HepG2 (cell line): ENCODE results near the gene FAM20A. TPM values are rescaled to one million over a fixed set of nuclear protein-coding genes. Genes with fewer than 3 reads are reported as not detected.

Experiments used
- CEBPZ ChIP-seq: IDR thresholded peaks from 2 replicates; pipeline ENCODE4 v1.6.1; 2012; ENCODE audit warnings: low read length, improper control_type of control experiment
- HOXD1 ChIP-seq: sonication (generic); formaldehyde crosslinking; IDR thresholded peaks from 2 replicates; pipeline ENCODE4 v1.5.0; 2020; ENCODE audit warnings: missing genetic modification reagents
- SOX5 ChIP-seq: IDR thresholded peaks from 2 replicates; pipeline ENCODE4 v1.6.1; 2016; ENCODE audit warnings: borderline replicate concordance
- SYNCRIP ChIP-seq: fragments of 200-400 bp; formaldehyde crosslinking; IDR thresholded peaks from 2 replicates; pipeline ENCODE4 v1.6.1; 2018; ENCODE audit warnings: mild to moderate bottlenecking, low read depth, low read length; ENCODE audit not compliant: insufficient read depth
- ZFP36 ChIP-seq: fragments of 150-350 bp; IDR thresholded peaks from 2 replicates; pipeline ENCODE4 v1.6.1; 2018; ENCODE audit warnings: borderline replicate concordance, low read length, low read depth; ENCODE audit not compliant: partially characterized antibody
- ZFX ChIP-seq: sonication (generic); formaldehyde crosslinking; IDR thresholded peaks from 2 replicates; pipeline ENCODE4 v1.4.0; 2020; ENCODE audit warnings: mild to moderate bottlenecking, low read depth, missing genetic modification reagents, moderate library complexity
- ZMYM2 ChIP-seq: sonication (generic); formaldehyde crosslinking; IDR thresholded peaks from 2 replicates; pipeline ENCODE4 v1.8.0; 2022; ENCODE audit warnings: mild to moderate bottlenecking, missing genetic modification reagents
- ZNF274 ChIP-seq: sonication (generic); formaldehyde crosslinking; IDR thresholded peaks from 2 replicates; pipeline ENCODE4 v1.5.1; 2020; ENCODE audit warnings: mild to moderate bottlenecking, missing genetic modification reagents
- ZNF503 ChIP-seq: sonication (generic); formaldehyde crosslinking; IDR thresholded peaks from 2 replicates; pipeline ENCODE4 v1.4.0; 2020; ENCODE audit warnings: missing genetic modification reagents
- ZNF615 ChIP-seq: sonication (generic); formaldehyde crosslinking; IDR thresholded peaks from 2 replicates; pipeline ENCODE4 v1.5.0; 2020; ENCODE audit warnings: mild to moderate bottlenecking, missing genetic modification reagents, borderline replicate concordance
- ZNF883 ChIP-seq: sonication (generic); formaldehyde crosslinking; IDR thresholded peaks from 2 replicates; pipeline ENCODE4 v1.5.1; 2020; ENCODE audit warnings: mild to moderate bottlenecking, missing genetic modification reagents; ENCODE audit errors: not compliant biosample characterization
- polyA plus RNA-seq, 8 experiments: library from polyadenylated mRNA; depleted of rRNA in 3 of 8; stranded (reverse) in 7 of 8; unstranded in 1 of 8; fragments of >200 nt; fragmentation: Illumina TruSeq in 4 of 8; extraction: Trizol in 4 of 8; gene quantifications; 2 replicates each; pipeline versions ENCODE4 v1.2.1 to v1.2.3, GENCODE V29; 2011 to 2016; ENCODE audit warnings: low read depth in 4 of 8, missing spikeins in 1 of 8, mixed read lengths in 1 of 8; ENCODE audit not compliant: insufficient read depth in 1 of 8
- total RNA-seq, 5 experiments: library from RNA; depleted of rRNA; stranded (reverse); fragments of >200 nt; fragmentation: Illumina TruSeq; extraction: Trizol; gene quantifications; 2 replicates each; pipeline ENCODE4 v1.2.3, GENCODE V29; 2016; ENCODE audit warnings: low read depth in 1 of 5
- TF ChIP-seq, protein P1 (sequence below): sonication (generic); formaldehyde crosslinking; IDR thresholded peaks from 2 replicates; pipeline ENCODE4 v1.4.0; 2020; ENCODE audit warnings: missing genetic modification reagents
- TF ChIP-seq, protein P2 (sequence below): sonication (generic); formaldehyde crosslinking; IDR thresholded peaks from 2 replicates; pipeline ENCODE4 v1.4.0; 2020; ENCODE audit warnings: mild to moderate bottlenecking, missing genetic modification reagents
- TF ChIP-seq, protein P3 (sequence below): IDR thresholded peaks from 2 replicates; pipeline ENCODE4 v1.6.1; 2012; ENCODE audit warnings: inconsistent platforms

Gene FAM20A
- total and polyA plus RNA-seq, 2 of the 13 experiments (the other 11 are each of a cell fraction or from before 2014, with no cell fraction given), result 9.3 to 20.7 TPM

DNA sequence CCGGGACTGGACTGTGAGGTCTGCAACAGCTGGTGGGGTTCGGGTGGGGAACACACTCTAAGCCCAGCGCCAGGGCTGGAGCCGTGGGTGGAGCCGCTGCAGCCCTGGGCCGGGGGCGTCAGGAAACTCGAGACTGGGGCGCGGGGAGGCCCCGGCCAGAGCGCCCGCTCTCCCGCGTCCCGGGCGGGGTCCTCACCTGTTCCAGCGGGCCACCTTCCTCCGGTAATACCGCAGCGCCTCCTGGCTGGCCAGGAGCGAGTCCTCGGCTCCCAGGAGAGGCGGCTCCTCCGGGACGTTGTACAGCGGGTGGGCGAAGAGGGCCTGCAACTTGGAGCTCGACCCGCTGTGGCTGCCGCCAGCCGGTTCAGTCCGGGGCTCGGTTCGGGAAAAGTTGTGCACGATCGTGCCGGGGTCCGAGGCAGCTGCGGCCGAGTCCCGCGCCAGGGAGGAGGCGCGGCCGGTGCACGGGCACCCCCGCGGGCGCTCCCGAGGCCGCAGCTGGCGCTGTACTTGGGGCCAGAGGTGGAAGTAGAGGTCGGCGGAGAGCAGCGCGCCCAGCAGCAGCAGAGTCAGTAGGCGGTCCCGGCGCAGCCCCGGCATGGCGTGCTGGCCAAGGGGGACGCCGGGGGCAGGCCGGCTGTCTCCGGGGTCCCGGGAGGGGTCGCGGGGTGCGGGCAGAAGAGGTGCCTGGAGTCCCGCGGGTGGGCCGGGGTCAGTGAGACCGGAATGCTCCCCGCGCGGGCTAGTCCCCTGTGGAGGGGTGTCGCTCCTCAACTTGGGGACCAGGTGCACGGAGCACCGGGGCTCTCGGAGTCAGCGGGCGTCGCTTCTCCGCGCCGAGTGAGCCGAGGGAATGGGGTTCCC, 868 bp downstream of the FAM20A start (continued):
- TF ChIP-seq ZNF615 (CRISPR knock-in tag) (peak; percentile 88; the same call in 1 of the 2 replicates), ZMYM2 (CRISPR knock-in tag) (0 out of 2 replicates have a peak, but pooled peaks have one; percentile 4), ZFP36 (no peak), ZNF883 (CRISPR knock-in tag) (peak; percentile 45), SOX5 (CRISPR knock-in tag) (peak; percentile 24; the same call in 1 of the 2 replicates), CEBPZ (no peak), ZNF274 (CRISPR knock-in tag) (peak; percentile 28; the same call in 1 of the 2 replicates), HOXD1 (CRISPR knock-in tag) (peak; percentile 93), ZNF503 (CRISPR knock-in tag) (no peak; the same call in 1 of the 2 replicates), SYNCRIP (no peak), ZFX (CRISPR knock-in tag) (peak; percentile 90; the same call in 1 of the 2 replicates)
- TF ChIP-seq, protein P1, sequence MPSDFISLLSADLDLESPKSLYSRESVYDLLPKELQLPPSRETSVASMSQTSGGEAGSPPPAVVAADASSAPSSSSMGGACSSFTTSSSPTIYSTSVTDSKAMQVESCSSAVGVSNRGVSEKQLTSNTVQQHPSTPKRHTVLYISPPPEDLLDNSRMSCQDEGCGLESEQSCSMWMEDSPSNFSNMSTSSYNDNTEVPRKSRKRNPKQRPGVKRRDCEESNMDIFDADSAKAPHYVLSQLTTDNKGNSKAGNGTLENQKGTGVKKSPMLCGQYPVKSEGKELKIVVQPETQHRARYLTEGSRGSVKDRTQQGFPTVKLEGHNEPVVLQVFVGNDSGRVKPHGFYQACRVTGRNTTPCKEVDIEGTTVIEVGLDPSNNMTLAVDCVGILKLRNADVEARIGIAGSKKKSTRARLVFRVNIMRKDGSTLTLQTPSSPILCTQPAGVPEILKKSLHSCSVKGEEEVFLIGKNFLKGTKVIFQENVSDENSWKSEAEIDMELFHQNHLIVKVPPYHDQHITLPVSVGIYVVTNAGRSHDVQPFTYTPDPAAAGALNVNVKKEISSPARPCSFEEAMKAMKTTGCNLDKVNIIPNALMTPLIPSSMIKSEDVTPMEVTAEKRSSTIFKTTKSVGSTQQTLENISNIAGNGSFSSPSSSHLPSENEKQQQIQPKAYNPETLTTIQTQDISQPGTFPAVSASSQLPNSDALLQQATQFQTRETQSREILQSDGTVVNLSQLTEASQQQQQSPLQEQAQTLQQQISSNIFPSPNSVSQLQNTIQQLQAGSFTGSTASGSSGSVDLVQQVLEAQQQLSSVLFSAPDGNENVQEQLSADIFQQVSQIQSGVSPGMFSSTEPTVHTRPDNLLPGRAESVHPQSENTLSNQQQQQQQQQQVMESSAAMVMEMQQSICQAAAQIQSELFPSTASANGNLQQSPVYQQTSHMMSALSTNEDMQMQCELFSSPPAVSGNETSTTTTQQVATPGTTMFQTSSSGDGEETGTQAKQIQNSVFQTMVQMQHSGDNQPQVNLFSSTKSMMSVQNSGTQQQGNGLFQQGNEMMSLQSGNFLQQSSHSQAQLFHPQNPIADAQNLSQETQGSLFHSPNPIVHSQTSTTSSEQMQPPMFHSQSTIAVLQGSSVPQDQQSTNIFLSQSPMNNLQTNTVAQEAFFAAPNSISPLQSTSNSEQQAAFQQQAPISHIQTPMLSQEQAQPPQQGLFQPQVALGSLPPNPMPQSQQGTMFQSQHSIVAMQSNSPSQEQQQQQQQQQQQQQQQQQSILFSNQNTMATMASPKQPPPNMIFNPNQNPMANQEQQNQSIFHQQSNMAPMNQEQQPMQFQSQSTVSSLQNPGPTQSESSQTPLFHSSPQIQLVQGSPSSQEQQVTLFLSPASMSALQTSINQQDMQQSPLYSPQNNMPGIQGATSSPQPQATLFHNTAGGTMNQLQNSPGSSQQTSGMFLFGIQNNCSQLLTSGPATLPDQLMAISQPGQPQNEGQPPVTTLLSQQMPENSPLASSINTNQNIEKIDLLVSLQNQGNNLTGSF (CRISPR knock-in tag), result no peak; the same call in 1 of the 2 replicates
- TF ChIP-seq, protein P2, sequence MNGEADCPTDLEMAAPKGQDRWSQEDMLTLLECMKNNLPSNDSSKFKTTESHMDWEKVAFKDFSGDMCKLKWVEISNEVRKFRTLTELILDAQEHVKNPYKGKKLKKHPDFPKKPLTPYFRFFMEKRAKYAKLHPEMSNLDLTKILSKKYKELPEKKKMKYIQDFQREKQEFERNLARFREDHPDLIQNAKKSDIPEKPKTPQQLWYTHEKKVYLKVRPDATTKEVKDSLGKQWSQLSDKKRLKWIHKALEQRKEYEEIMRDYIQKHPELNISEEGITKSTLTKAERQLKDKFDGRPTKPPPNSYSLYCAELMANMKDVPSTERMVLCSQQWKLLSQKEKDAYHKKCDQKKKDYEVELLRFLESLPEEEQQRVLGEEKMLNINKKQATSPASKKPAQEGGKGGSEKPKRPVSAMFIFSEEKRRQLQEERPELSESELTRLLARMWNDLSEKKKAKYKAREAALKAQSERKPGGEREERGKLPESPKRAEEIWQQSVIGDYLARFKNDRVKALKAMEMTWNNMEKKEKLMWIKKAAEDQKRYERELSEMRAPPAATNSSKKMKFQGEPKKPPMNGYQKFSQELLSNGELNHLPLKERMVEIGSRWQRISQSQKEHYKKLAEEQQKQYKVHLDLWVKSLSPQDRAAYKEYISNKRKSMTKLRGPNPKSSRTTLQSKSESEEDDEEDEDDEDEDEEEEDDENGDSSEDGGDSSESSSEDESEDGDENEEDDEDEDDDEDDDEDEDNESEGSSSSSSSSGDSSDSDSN (CRISPR knock-in tag), result peak; percentile 99
- TF ChIP-seq, protein P3, sequence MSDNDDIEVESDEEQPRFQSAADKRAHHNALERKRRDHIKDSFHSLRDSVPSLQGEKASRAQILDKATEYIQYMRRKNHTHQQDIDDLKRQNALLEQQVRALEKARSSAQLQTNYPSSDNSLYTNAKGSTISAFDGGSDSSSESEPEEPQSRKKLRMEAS, result peak; percentile 54
